Mesothelial cell of epicardium (in vitro differentiated cells): ENCODE data around the gene KCNK4. TPM values are rescaled to one million over a fixed set of nuclear protein-coding genes. Genes with fewer than 3 reads are reported as not detected.

Experiments
- DNase-seq, 2 experiments: peaks; one replicate each; pipeline ENCODE4 v3.0.0; 2021; ENCODE audit warnings: low spot score in 2 of 2; ENCODE audit not compliant: unreplicated experiment in 2 of 2
- H3K27ac Mint-ChIP-seq: 2 replicates; pipeline ENCODE4 v1.8.0; 2021; ENCODE audit warnings: mixed read lengths
- H3K27me3 Mint-ChIP-seq: 2 replicates; pipeline ENCODE4 v1.8.0; 2021; ENCODE audit warnings: low read depth, mixed read lengths
- H3K36me3 Mint-ChIP-seq: 2 replicates; pipeline ENCODE4 v1.8.0; 2021; ENCODE audit warnings: mixed read lengths
- H3K4me1 Mint-ChIP-seq: 2 replicates; pipeline ENCODE4 v1.8.0; 2021; ENCODE audit warnings: mixed read lengths
- H3K4me3 Mint-ChIP-seq: 2 replicates; pipeline ENCODE4 v1.8.0; 2021; ENCODE audit warnings: mild to moderate bottlenecking, moderate library complexity, mixed read lengths
- H3K9me3 Mint-ChIP-seq: 2 replicates; pipeline ENCODE4 v1.8.0; 2021; ENCODE audit warnings: mixed read lengths
- CTCF ChIP-seq: fragments of 200-600 bp; sonication (generic); IDR thresholded peaks from one replicate; pipeline ENCODE4 v1.5.0; 2021; ENCODE audit warnings: antibody characterized with exemption; ENCODE audit not compliant: unreplicated experiment
- total RNA-seq: library from RNA; stranded (reverse); gene quantifications from 3 replicates; pipeline ENCODE4 v1.2.1, GENCODE V29; 2021

KCNK4 gene
- total RNA-seq, 1 donor from 2014 or later = 0.58 TPM

GRCh38 chr11:64260147-64260708 is 30.9 kb upstream of the KCNK4 start:
- no peak overlapping the region for H3K27ac Mint-ChIP-seq
- no peaks in the 10 kb centered on the region for H3K9me3 Mint-ChIP-seq
- H3K4me1 Mint-ChIP-seq = peaks cover 9% of the 10 kb centered on the region
- H3K36me3 Mint-ChIP-seq = peaks cover 27% of the 10 kb centered on the region
- no peaks in the 10 kb centered on the region for H3K27me3 Mint-ChIP-seq
- H3K4me3 Mint-ChIP-seq = no peak overlapping the region
- TF ChIP-seq CTCF = no peak
- no peak for DNase-seq

GRCh38 chr11:64261556-64262080 is 29.5 kb upstream of the KCNK4 start:
- peaks cover 9% of the 10 kb centered on the region for H3K4me1 Mint-ChIP-seq
- no peaks in the 10 kb centered on the region for H3K9me3 Mint-ChIP-seq
- no peak for TF ChIP-seq CTCF
- no peak overlapping the region for H3K4me3 Mint-ChIP-seq
- H3K27me3 Mint-ChIP-seq = no peaks in the 10 kb centered on the region
- H3K36me3 Mint-ChIP-seq = peaks cover 29% of the 10 kb centered on the region
- no peak overlapping the region for H3K27ac Mint-ChIP-seq
- DNase-seq = no peak

- Mint-ChIP-seq H3K27me3 (no peaks in the 10 kb centered on the region), H3K9me3 (no peaks in the 10 kb centered on the region), H3K4me3 (no peak overlapping the region), H3K36me3 (peaks cover 29% of the 10 kb centered on the region), H3K27ac (no peak overlapping the region), H3K4me1 (peaks cover 9% of the 10 kb centered on the region)
- TF ChIP-seq CTCF = no peak
- no peak for DNase-seq
Observed at GRCh38 chr11:64262271-64263002, 28.7 kb upstream of the KCNK4 start.

GRCh38 chr11:64263021-64263946 is 27.8 kb upstream of the KCNK4 start:
- DNase-seq = no peak
- H3K36me3 Mint-ChIP-seq = peaks cover 26% of the 10 kb centered on the region
- no peak for TF ChIP-seq CTCF
- H3K27ac Mint-ChIP-seq = no peak overlapping the region
- no peak overlapping the region for H3K4me3 Mint-ChIP-seq
- peaks cover 12% of the 10 kb centered on the region for H3K4me1 Mint-ChIP-seq
- H3K9me3 Mint-ChIP-seq = no peaks in the 10 kb centered on the region
- H3K27me3 Mint-ChIP-seq = no peaks in the 10 kb centered on the region

- Mint-ChIP-seq H3K27ac (no peak overlapping the region), H3K9me3 (no peaks in the 10 kb centered on the region), H3K4me3 (no peak overlapping the region), H3K4me1 (peaks cover 19% of the 10 kb centered on the region), H3K27me3 (no peaks in the 10 kb centered on the region), H3K36me3 (peaks cover 26% of the 10 kb centered on the region)
- TF ChIP-seq CTCF = no peak
- no peak for DNase-seq
Observed at GRCh38 chr11:64263947-64264317, 27.2 kb upstream of the KCNK4 start.
